ENCODE data around the gene EGLN1.

DNA sequence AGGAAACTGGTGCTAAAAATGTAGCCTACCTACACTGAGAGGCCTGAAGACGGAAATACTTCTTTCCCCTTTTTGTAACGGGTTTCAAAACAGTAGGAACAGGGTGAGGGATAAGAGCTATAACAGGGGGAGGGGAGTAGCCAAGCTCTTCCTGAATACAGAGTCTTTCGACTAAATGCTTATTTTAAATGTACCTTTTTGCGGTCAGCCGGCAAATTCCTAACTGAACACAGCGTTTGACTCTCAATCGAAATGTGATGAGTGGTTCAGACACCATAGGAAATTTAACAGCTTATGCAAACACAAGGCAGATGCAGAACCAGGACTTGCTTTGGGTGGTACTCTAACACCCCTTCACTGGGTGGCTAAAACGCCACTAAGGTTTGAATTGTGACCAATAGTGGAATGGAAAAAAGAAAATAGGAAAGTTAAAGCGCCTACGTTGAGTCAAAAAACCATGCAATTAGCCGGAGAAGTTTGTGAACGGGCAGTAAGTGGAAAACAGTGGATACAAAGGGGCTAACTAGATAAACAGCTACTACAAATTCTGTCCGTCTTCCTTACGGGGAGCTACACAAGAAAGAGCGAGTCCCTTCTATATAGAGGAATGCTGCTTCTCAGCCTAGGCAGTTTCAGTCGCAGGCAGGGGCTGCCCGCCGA lies 1.7 kb downstream of the EGLN1 start:
- TF ChIP-seq, protein P1, sequence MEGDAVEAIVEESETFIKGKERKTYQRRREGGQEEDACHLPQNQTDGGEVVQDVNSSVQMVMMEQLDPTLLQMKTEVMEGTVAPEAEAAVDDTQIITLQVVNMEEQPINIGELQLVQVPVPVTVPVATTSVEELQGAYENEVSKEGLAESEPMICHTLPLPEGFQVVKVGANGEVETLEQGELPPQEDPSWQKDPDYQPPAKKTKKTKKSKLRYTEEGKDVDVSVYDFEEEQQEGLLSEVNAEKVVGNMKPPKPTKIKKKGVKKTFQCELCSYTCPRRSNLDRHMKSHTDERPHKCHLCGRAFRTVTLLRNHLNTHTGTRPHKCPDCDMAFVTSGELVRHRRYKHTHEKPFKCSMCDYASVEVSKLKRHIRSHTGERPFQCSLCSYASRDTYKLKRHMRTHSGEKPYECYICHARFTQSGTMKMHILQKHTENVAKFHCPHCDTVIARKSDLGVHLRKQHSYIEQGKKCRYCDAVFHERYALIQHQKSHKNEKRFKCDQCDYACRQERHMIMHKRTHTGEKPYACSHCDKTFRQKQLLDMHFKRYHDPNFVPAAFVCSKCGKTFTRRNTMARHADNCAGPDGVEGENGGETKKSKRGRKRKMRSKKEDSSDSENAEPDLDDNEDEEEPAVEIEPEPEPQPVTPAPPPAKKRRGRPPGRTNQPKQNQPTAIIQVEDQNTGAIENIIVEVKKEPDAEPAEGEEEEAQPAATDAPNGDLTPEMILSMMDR (IDR thresholded peaks at IDR 0.05), result no peak
- no peak for TF ChIP-seq POLR2A (IDR thresholded peaks at IDR 0.05)
